ENCODE measurements around the gene MDN1. TPM values are rescaled to one million over a fixed set of nuclear protein-coding genes. Genes with fewer than 3 reads are reported as not detected.
A peak's percentile ranks its signal among the peaks of the same experiment; 100 is the strongest.
"Not testable (repeated sequence)": the region's sequence is repeated elsewhere in the genome, so short reads cannot be mapped to it uniquely, and the experiment has no call there.

The MDN1 gene
- total and polyA plus RNA-seq, 3 donors from 2014 or later: 39.1 to 89.0 (median 80.3) TPM

GRCh38 chr6:89637960-89638319, 181.7 kb downstream of the MDN1 start:
- WGBS, 2 donors: 9 to 19% methylated on average over 7 of the region's 7 CpGs
- Histone ChIP-seq H3K9me3 (no peaks in the 10 kb centered on the region), H3K27ac (peak overlapping the region; percentile 92 to 94), H3K4me3 (peak overlapping the region; percentile 77 to 87), H3K36me3 (ENCODE audit: low read depth, missing control alignments) (no peaks in the 10 kb centered on the region), H3K4me1 (peaks cover 5% of the 10 kb centered on the region), H3K27me3 (no peaks in the 10 kb centered on the region)
- no peak for TF ChIP-seq CTCF (IDR thresholded peaks at IDR 0.05)
- TF ChIP-seq POLR2A (IDR thresholded peaks at IDR 0.05): no peak
- DNase-seq: peak; percentile 22
- intact Hi-C loops (cut with DNase I; ENCODE audit: low total_unique reads): no loop called here

DNA sequence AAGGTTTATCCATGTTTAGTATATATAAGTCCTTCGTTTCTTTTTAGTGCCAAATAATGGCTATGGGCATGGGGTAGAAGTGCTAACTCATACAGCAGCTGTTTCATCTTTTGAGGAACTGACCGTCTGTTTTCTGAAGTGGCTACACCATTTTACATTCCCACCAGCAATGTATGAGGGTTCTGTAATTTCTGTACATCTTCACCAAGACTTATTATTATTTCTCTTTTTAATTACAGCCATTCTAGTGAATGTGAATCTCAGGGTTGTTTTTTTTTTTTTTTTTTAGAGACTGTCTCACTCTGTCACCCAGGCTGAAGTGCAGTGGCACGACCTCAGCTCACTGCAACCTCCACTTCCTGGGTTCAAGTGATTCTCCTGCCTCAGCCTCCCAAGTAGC, 183.2 kb downstream of the MDN1 start:
- WGBS, 2 donors: 96 to 100% methylated on average over 3 of the region's 3 CpGs

GRCh38 chr6:89630488-89630887, 189.1 kb downstream of the MDN1 start:
- Histone ChIP-seq H3K36me3 (ENCODE audit: low read depth, missing control alignments) (no peaks in the 10 kb centered on the region), H3K27ac (no peak overlapping the region), H3K4me3 (no peak overlapping the region), H3K27me3 (no peaks in the 10 kb centered on the region), H3K9me3 (no peaks in the 10 kb centered on the region), H3K4me1 (no peaks in the 10 kb centered on the region)
- DNase-seq: no peak
- WGBS, 2 donors: 84 to 88% methylated on average over 8 to 9 of the region's 9 CpGs
- intact Hi-C loops (cut with DNase I; ENCODE audit: low total_unique reads): no loop called here
- TF ChIP-seq POLR2A (IDR thresholded peaks at IDR 0.05) (no peak), CTCF (IDR thresholded peaks at IDR 0.05) (no peak)

More for the DNA sequence above, 183.2 kb downstream of the MDN1 start:
- H3K27me3 ChIP-seq; H3K4me1 ChIP-seq; H3K4me3 ChIP-seq; H3K9me3 ChIP-seq; DNase-seq; H3K27ac ChIP-seq; H3K36me3 ChIP-seq (ENCODE audit: low read depth, missing control alignments); intact Hi-C loops (cut with DNase I; ENCODE audit: low total_unique reads): not testable (repeated sequence)

DNA sequence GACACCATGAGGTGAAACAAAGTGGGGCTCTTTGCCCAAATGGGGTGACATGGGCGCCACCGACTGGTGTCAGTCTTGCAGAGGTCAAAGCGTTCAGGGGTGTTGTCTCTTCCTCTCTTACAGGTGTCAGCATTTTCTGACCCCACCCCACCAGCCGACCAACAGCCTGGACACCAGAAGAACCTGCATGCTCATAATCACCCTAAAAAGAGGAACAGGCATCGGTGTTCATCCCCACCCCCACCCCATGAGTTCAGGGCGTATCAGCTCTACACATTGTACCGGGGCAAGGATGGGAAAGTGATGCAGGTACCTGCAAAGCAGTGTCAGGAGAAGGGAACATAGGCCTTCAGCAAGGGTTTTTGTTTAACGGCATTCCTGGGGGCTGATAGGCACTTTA, 195.8 kb downstream of the MDN1 start:
- intact Hi-C loops (cut with DNase I; ENCODE audit: low total_unique reads): no loop called here
- Histone ChIP-seq H3K27ac (no peak overlapping the region), H3K27me3 (no peaks in the 10 kb centered on the region), H3K36me3 (ENCODE audit: low read depth, missing control alignments) (no peaks in the 10 kb centered on the region), H3K4me1 (no peaks in the 10 kb centered on the region), H3K4me3 (no peak overlapping the region), H3K9me3 (no peaks in the 10 kb centered on the region)
- TF ChIP-seq POLR2A (IDR thresholded peaks at IDR 0.05) (no peak), CTCF (IDR thresholded peaks at IDR 0.05) (no peak)
- 92 to 93% methylated on average over 8 of the region's 8 CpGs for WGBS, 2 donors
- DNase-seq: no peak

DNA sequence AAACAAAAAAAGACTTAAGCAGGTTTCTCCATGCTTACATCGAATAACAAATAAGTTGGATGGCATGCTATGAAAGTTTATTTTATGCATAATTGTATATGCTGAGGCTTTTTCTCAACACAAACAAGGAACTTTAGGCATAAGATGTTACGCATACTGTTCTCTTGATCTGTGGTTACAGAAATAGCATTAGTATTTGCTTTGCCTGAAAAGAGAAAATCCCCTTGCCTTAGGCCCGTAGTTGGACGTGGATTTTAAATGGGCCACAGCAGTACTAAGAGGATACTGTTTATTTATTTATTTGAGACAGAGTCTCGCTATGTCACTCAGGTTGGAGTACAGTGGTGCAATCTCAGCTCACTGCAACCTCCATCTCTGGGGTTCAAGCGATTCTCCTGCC, 200.0 kb downstream of the MDN1 start:
- no peak for TF ChIP-seq POLR2A (IDR thresholded peaks at IDR 0.05)
- no peak for TF ChIP-seq CTCF (IDR thresholded peaks at IDR 0.05)
- intact Hi-C loops (cut with DNase I; ENCODE audit: low total_unique reads): loop anchor here (10.0 kb wide), 1 partner anchor 185 kb away; the partner anchor contains the start of gene ANKRD6
- Histone ChIP-seq H3K27ac (no peak overlapping the region), H3K9me3 (no peaks in the 10 kb centered on the region), H3K4me3 (no peak overlapping the region), H3K27me3 (no peaks in the 10 kb centered on the region), H3K36me3 (ENCODE audit: low read depth, missing control alignments) (no peaks in the 10 kb centered on the region), H3K4me1 (no peaks in the 10 kb centered on the region)
- 92 to 97% methylated on average over 6 of the region's 6 CpGs for WGBS, 2 donors
- DNase-seq: no peak
